HuH-7 (cell line): ENCODE results near the gene DHRS12.
"Not testable (repeated sequence)": the region's sequence is repeated elsewhere in the genome, so short reads cannot be mapped to it uniquely, and the experiment has no call there.

Experiments used
- DNase-seq: peaks from one replicate; pipeline ENCODE4 v3.0.0; 2011; ENCODE audit warnings: low spot score

The DHRS12 gene

GRCh38 chr13:51827254-51827653 is 23.3 kb upstream of the DHRS12 start:
- no peak for DNase-seq

- DNase-seq: no peak
Observed at GRCh38 chr13:51826606-51827005, 22.6 kb upstream of the DHRS12 start.

GRCh38 chr13:51825681-51826254 is 21.8 kb upstream of the DHRS12 start:
- DNase-seq: no peak

- DNase-seq: no peak
Observed at GRCh38 chr13:51825165-51825592, 21.2 kb upstream of the DHRS12 start.

- not testable (repeated sequence) for DNase-seq
Observed at GRCh38 chr13:51824712-51825111, 20.7 kb upstream of the DHRS12 start.

GRCh38 chr13:51823863-51824262 is 19.9 kb upstream of the DHRS12 start:
- no peak for DNase-seq

GRCh38 chr13:51823359-51823758 is 19.4 kb upstream of the DHRS12 start:
- DNase-seq: no peak

- DNase-seq: no peak
Observed at GRCh38 chr13:51822106-51822815, 18.3 kb upstream of the DHRS12 start.

GRCh38 chr13:51821606-51822005 is 17.6 kb upstream of the DHRS12 start:
- DNase-seq: no peak

- no peak for DNase-seq
Observed at GRCh38 chr13:51820016-51820597, 16.1 kb upstream of the DHRS12 start.

- no peak for DNase-seq
Observed at GRCh38 chr13:51819544-51819943, 15.6 kb upstream of the DHRS12 start.

- no peak for DNase-seq
Observed at GRCh38 chr13:51818781-51819511, 15.0 kb upstream of the DHRS12 start.

- no peak for DNase-seq
Observed at GRCh38 chr13:51818276-51818675, 14.3 kb upstream of the DHRS12 start.

GRCh38 chr13:51817717-51818116 is 13.8 kb upstream of the DHRS12 start:
- DNase-seq: no peak

- no peak for DNase-seq
Observed at GRCh38 chr13:51816604-51817249, 12.8 kb upstream of the DHRS12 start.

GRCh38 chr13:51815848-51816247 is 11.9 kb upstream of the DHRS12 start:
- no peak for DNase-seq

- DNase-seq: peak; percentile 72
Observed at GRCh38 chr13:51814825-51815650, 11.1 kb upstream of the DHRS12 start.

- DNase-seq: no peak
Observed at GRCh38 chr13:51814071-51814470, 10.1 kb upstream of the DHRS12 start.

- no peak for DNase-seq
Observed at GRCh38 chr13:51811920-51812451, 8.0 kb upstream of the DHRS12 start.

GRCh38 chr13:51811046-51811445 is 7.1 kb upstream of the DHRS12 start:
- no peak for DNase-seq

- no peak for DNase-seq
Observed at GRCh38 chr13:51808811-51809210, 4.8 kb upstream of the DHRS12 start.
